Measurements from ENCODE around the gene FOXJ3. TPM values are rescaled to one million over a fixed set of nuclear protein-coding genes. Genes with fewer than 3 reads are reported as not detected.

FOXJ3 gene
- total and polyA plus RNA-seq, 2 of the 13 experiments (the other 11 are each of a cell fraction or from before 2014, with no cell fraction given) = 16.6 to 48.5 TPM

DNA sequence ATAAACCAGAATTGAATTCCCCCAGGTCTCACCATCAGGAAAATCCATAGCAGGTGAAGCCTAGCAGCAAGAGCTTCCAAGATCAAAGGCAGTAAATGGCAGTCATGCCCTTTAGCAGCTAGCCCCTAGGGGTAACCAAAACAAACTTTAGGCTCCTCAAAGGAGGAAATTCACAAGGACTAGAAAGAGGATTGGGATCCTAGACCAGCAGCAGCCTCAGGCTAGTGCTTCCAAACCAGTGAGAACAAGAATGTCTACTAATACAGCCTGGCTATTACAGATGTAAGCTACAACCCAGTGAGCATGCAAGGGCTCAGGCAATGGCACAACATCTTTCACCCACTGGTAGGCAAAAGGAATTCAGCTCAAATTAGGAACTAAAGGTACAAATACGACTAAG is 34.4 kb upstream of the FOXJ3 start:
- Histone ChIP-seq H3K9ac (ENCODE audit: insufficient read depth, low read depth, low read length) (no peak overlapping the region), H3K9me3 (ENCODE audit: low read length) (no peaks in the 10 kb centered on the region), H3K4me3 (replicated peaks in 1 of 3; ENCODE audit: insufficient read depth in 1 of 3, low read depth in 2 of 3, low read length in 3 of 3) (no peak overlapping the region), H2AFZ (ENCODE audit: low read length) (no peak overlapping the region), H3K36me3 (replicated peaks in 1 of 2; ENCODE audit: control insufficient read depth in 1 of 2, insufficient read depth in 2 of 2, low read length in 2 of 2) (no peaks in the 10 kb centered on the region), H3K27me3 (ENCODE audit: control insufficient read depth in 1 of 2, insufficient read depth in 2 of 2, low read length in 2 of 2) (0 out of 5 replicates have a peak, but pooled peaks cover 0 to 3% of the 10 kb centered on the region in 2 experiments), H3K4me2 (ENCODE audit: low read depth, low read length) (no peak overlapping the region), H3K4me1 (ENCODE audit: insufficient read depth, low read length) (0 out of 2 replicates have a peak, but pooled peaks cover 6% of the 10 kb centered on the region), H3K27ac (ENCODE audit: extremely low read length, insufficient read depth, low read length) (no peak overlapping the region), H3K79me2 (ENCODE audit: insufficient read depth, low read length) (no peaks in the 10 kb centered on the region), H4K20me1 (ENCODE audit: insufficient read depth, low read length) (no peaks in the 10 kb centered on the region)
- BruUV-seq (replicated peaks) = no TSS peak
- DNase-seq (ENCODE audit: low spot score) = no peak
- ChIA-PET POLR2A (no interaction called here), CTCF (ENCODE audit: low intra/inter-chr PET ratio, low total read pairs) (no interaction called here)
- in situ Hi-C loops (cut with HindIII; ENCODE audit: extremely low pct_ligation_motif_present, low pct_unique_long_range_greater_than_20kb) = no loop called here
- no peak for FAIRE-seq
- intact Hi-C loops (cut with micrococcal nuclease; ENCODE audit: unreplicated experiment) = no loop called here
- WGBS (ENCODE audit: low lambda C conversion rate) = 0% methylated on average over 1 of the region's 1 CpG
- no peak for ATAC-seq
- TF ChIP-seq ELF3 (CRISPR knock-in tag; IDR thresholded peaks at IDR 0.05) (no peak), ZNF678 (CRISPR knock-in tag; IDR thresholded peaks at IDR 0.05) (no peak), REST (IDR thresholded peaks at IDR 0.05; ENCODE audit: borderline replicate concordance in 1 of 2, low read depth in 1 of 2, low read length in 2 of 2) (no peak), ZNF546 (CRISPR knock-in tag; conservative IDR thresholded peaks at IDR 0.05) (no peak), TOE1 (CRISPR knock-in tag; IDR thresholded peaks at IDR 0.05) (no peak), ZNF629 (CRISPR knock-in tag; conservative IDR thresholded peaks at IDR 0.05) (no peak), JDP2 (CRISPR knock-in tag; IDR thresholded peaks at IDR 0.05; ENCODE audit: borderline replicate concordance) (no peak), ATF4 (CRISPR knock-in tag; IDR thresholded peaks at IDR 0.05) (no peak), CSRNP2 (CRISPR knock-in tag; conservative IDR thresholded peaks at IDR 0.05; ENCODE audit: low read depth) (no peak), ZNF33B (CRISPR knock-in tag; IDR thresholded peaks at IDR 0.05) (no peak), KAT7 (CRISPR knock-in tag; IDR thresholded peaks at IDR 0.05; ENCODE audit: borderline replicate concordance) (no peak), ZNF12 (CRISPR knock-in tag; IDR thresholded peaks at IDR 0.05) (no peak), ZNF550 (CRISPR knock-in tag; IDR thresholded peaks at IDR 0.05; ENCODE audit: borderline replicate concordance) (no peak), HINFP (CRISPR knock-in tag; IDR thresholded peaks at IDR 0.05; ENCODE audit: low read depth) (no peak), FOXC1 (CRISPR knock-in tag; IDR thresholded peaks at IDR 0.05; ENCODE audit: borderline replicate concordance) (no peak)
- TF ChIP-seq, protein P1, sequence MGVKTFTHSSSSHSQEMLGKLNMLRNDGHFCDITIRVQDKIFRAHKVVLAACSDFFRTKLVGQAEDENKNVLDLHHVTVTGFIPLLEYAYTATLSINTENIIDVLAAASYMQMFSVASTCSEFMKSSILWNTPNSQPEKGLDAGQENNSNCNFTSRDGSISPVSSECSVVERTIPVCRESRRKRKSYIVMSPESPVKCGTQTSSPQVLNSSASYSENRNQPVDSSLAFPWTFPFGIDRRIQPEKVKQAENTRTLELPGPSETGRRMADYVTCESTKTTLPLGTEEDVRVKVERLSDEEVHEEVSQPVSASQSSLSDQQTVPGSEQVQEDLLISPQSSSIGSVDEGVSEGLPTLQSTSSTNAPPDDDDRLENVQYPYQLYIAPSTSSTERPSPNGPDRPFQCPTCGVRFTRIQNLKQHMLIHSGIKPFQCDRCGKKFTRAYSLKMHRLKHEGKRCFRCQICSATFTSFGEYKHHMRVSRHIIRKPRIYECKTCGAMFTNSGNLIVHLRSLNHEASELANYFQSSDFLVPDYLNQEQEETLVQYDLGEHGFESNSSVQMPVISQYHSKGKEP (CRISPR knock-in tag; IDR thresholded peaks at IDR 0.05) = no peak
